HG03558 (cell line): ENCODE results near the gene SPATA13.
"Not testable (repeated sequence)": the region's sequence is repeated elsewhere in the genome, so short reads cannot be mapped to it uniquely, and the experiment has no call there.

Source experiments
- ATAC-seq: cut with Tn5 transposase; IDR thresholded peaks from one replicate; pipeline ENCODE4 v1.9.1; 2021; ENCODE audit warnings: moderate number of reproducible peaks; ENCODE audit not compliant: unreplicated experiment; ENCODE audit errors: extremely low read depth

Gene SPATA13

DNA sequence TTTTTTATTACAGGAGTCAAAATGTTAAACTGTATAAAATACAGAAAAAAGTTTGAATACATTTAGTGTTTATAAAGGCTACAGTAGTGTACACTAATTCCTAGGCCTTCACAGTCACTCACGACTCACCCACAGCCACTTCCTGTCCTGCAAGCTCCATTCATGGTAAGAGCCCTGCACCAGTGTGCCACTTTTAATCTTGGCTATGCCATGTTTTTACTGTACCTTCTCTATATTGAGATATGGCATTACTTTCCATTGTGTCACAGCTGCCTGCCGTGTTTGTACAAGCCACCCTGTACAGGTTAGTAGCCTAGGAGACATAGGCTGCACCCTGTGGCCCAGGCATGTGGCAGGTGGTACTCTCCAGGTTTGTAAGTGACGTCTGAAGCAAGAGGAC, 180.9 kb downstream of the SPATA13 start:
- no peak for ATAC-seq

GRCh38 chr13:24348385-24348784, 187.9 kb downstream of the SPATA13 start:
- no peak for ATAC-seq

DNA sequence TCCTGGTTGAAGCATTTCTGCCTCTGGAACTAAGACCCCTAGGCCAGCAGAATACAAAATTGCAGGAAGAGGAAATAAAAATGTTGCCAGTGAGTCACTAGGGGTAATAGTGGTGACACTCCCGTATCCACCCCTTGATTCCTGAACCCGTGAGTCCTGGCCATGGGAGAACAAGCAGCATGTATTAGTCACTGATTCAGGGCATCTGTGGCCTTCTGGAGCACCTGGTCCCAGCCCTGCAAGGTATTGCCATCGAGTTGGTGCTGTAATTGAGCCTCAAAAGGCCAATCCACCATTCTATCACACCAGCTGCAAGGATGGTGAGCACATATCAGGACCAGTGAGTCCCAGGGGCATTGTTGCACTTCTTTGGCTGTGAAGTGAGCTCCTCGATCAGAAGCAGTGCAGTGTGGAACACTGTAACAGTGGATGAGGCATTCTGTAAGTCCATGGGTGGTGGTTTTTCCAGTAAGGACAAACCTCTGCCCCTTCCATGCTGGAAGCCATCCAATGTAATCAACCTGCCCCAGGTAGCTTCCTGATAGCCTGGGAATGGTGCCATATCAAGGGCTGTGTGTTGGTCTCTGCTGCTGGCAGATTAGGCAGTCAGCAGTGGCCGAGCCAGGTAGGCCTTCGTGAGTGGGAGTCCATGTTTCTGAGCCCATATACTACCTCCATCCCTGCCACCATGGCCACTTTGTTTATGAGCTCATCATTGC, 188.4 kb downstream of the SPATA13 start:
- no peak for ATAC-seq

- not testable (repeated sequence) for ATAC-seq
These were observed 189.5 kb downstream of the SPATA13 start for GRCh38 chr13:24349778-24350664.

DNA sequence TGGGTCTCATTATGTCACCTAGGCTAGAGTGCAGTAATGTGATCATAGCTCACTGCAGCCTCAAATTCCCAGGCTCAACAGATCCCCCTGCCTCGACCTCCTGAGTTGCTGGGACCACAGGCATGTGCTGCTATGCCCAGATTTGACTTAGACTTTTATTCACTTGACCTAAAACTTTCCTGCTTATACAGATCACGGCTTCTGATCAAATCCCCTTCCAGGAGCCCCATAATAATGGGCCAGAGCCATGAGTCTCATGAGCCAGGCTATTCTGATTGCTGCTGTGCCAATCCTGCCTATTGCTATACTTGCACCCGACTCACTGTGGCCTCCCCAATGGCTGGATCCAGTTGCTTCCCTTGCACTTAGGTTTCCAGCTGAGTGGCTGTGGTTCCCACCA, 190.9 kb downstream of the SPATA13 start:
- ATAC-seq = no peak

GRCh38 chr13:24353736-24354135, 193.2 kb downstream of the SPATA13 start:
- ATAC-seq = no peak

DNA sequence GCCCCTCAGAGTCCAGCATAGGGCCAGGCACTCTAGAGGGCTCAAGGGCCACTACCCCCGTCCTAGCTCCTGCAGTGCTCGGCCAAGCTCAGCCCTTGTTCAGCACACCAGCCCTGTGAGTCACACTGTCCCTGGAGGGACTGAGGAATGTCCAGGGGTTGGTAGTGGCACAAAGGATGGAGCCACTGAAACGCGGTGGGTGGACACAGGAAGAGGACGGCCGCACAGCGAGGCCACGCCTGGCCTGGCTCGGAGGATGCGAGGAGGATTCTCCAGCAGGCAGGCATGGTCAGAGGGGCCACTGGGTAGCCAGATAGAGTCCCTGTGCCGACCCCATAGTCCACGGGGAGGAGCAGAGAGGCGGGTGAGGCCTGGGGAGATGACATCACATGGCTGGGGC, 194.6 kb downstream of the SPATA13 start:
- no peak for ATAC-seq

GRCh38 chr13:24356270-24356669, 195.8 kb downstream of the SPATA13 start:
- no peak for ATAC-seq
